Spleen (tissue), 11 donors: ENCODE data around the gene PCSK6. TPM values are rescaled to one million over a fixed set of nuclear protein-coding genes. Genes with fewer than 3 reads are reported as not detected.

Experiments
- DNase-seq: peaks from one replicate; pipeline ENCODE4 v3.0.0-alpha.2; 2020
- H3K27ac ChIP-seq, 8 donors: fragments of 200-600 bp; sonication (generic) in 7 of 8; 1 replicate in 4 of 8; 2 replicates in 4 of 8; pipeline versions ENCODE4 v1.5.0 to v1.8.0; 2016 to 2021; ENCODE audit warnings: inconsistent platforms in 4 of 8, mild to moderate bottlenecking in 4 of 8, moderate library complexity in 1 of 8
- H3K27me3 ChIP-seq, 7 donors: fragments of 200-600 bp; sonication (generic) in 6 of 7; replicated peaks in 1 of 7; 1 replicate in 4 of 7; 2 replicates in 3 of 7; pipeline versions ENCODE4 v1.5.0 to v1.8.0; 2016 to 2021; ENCODE audit warnings: inconsistent platforms in 3 of 7, mild to moderate bottlenecking in 1 of 7
- H3K36me3 ChIP-seq, 6 donors: fragments of 200-600 bp; sonication (generic) in 5 of 6; 1 replicate in 4 of 6; 2 replicates in 2 of 6; pipeline versions ENCODE4 v1.5.0 to v1.8.0; 2016 to 2021; ENCODE audit warnings: inconsistent platforms in 2 of 6
- H3K4me1 ChIP-seq, 6 donors: fragments of 200-600 bp; sonication (generic) in 5 of 6; 1 replicate in 3 of 6; 2 replicates in 3 of 6; pipeline versions ENCODE4 v1.5.0 to v1.8.0; 2016 to 2021; ENCODE audit warnings: inconsistent platforms in 3 of 6
- H3K4me3 ChIP-seq, 8 donors: fragments of 200-600 bp; sonication (generic) in 7 of 8; 1 replicate in 4 of 8; 2 replicates in 4 of 8; pipeline versions ENCODE4 v1.5.0 to v1.8.0; 2016 to 2021; ENCODE audit warnings: inconsistent platforms in 4 of 8, mild to moderate bottlenecking in 4 of 8, moderate library complexity in 2 of 8
- H3K9me3 ChIP-seq, 8 donors: fragments of 200-600 bp; sonication (generic) in 7 of 8; 1 replicate in 4 of 8; 2 replicates in 4 of 8; pipeline versions ENCODE4 v1.5.0 to v1.8.0; 2016 to 2021; ENCODE audit warnings: inconsistent platforms in 4 of 8
- POLR2A ChIP-seq, 3 donors: fragments of 450-650 bp; IDR thresholded peaks; one replicate each; pipeline ENCODE4 v1.5.1; 2017; ENCODE audit warnings: antibody characterized with exemption in 3 of 3, mild to moderate bottlenecking in 1 of 3
- POLR2AphosphoS5 ChIP-seq, 3 donors: sonication (generic); formaldehyde crosslinking; IDR thresholded peaks; one replicate each; pipeline ENCODE4 v1.5.1; 2017; ENCODE audit warnings: antibody characterized with exemption in 3 of 3
- WGBS, 5 donors: extraction: QIAGEN DNeasy Blood & Tissue Kit in 3 of 5; methylation state at CpG; one replicate each; pipeline versions ENCODE4 v1.1.5 to v1.1.7; 2013 to 2018; 5-methylcytosine and 5-hydroxymethylcytosine counted together
- intact Hi-C: fragments of 100-400 bp; cut with DNase I; formaldehyde crosslinking; loops from one replicate; pipeline ENCODE4 v1.15.0; 2023; ENCODE audit warnings: low total_unique reads
- polyA plus RNA-seq, 3 donors: library from polyadenylated mRNA; stranded (reverse); fragments of 200-250 nt; gene quantifications; one replicate each; pipeline ENCODE4 v1.2.1, GENCODE V29; 2013
- total RNA-seq, 7 donors: library from RNA; depleted of rRNA in 3 of 7; stranded (reverse); fragments of >200 nt in 3 of 7; fragmentation: NEBNext Ultra II Directional in 4 of 7; extraction: Animal tissue kit (Norgen Biotek cat#: 25700) in 4 of 7; gene quantifications; one replicate each; pipeline versions ENCODE4 v1.1.0 to v1.2.1, GENCODE V29; 2016 to 2021
- TF ChIP-seq, protein P1 (sequence below), 11 experiments: fragments of 200-600 bp in 7 of 11; fragments of 450-650 bp in 4 of 11; sonication (generic) in 4 of 11; IDR thresholded peaks in 8 of 11; conservative IDR thresholded peaks in 3 of 11; 1 replicate in 7 of 11; 2 replicates in 4 of 11; pipeline versions ENCODE4 v1.4.0 to v1.8.0; 2016 to 2021; ENCODE audit warnings: antibody characterized with exemption in 11 of 11, inconsistent platforms in 4 of 11, mild to moderate bottlenecking in 1 of 11
- donor health status: healthy with polysubstance abuse.
- donor health status: DM: no; HTN: no; CAD: no; lungs with moderate emphysema.
- donor health status: DM: no; HTN: no; CAD: no.
- donor health status: Bipolar disorder and iron deficiency.
- donor health status: healthy.
- donor health status: DM: no; HTN: no; CAD: no.
- donor health status: DM: yes; HTN: yes; CAD: no.

PCSK6 gene
- total and polyA plus RNA-seq, 10 donors, result 10.0 to 403 (median 252) TPM

DNA sequence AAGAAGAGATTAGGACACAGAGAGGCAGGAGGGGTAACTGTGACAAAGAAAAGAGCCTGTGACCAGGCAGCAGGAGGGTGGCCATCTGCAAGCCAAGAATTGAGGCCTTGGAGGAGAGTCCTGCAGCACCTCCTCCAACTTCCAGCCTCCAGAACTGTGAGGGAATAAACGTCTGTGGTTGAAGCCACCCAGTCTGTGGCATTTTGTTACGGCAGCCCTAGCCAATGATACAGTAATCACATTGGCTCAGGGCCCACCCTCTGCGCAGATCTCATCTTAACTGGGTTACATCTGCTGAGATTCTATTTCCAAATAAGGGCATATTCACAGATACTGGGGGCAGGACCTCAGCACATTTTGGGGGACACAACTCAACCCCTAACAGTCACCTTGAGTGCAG is 223.5 kb downstream of the PCSK6 start:
- Histone ChIP-seq H3K36me3 (peaks cover 0 to 30% (median 21%) of the 10 kb centered on the region in 6 donors), H3K4me1 (peaks cover 8 to 36% (median 18%) of the 10 kb centered on the region in 6 donors), H3K4me3 (no peak overlapping the region), H3K9me3 (no peaks in the 10 kb centered on the region), H3K27me3 (no peaks in the 10 kb centered on the region), H3K27ac (peak overlapping the region in 6 of 8 donors; percentile 32 to 70 (median 66))
- intact Hi-C loops, result loop anchor here (10.0 kb wide), 1 partner anchor 641 kb away; no protein-coding TSS in a partner anchor
- WGBS, 5 donors, result 56 to 84% (median 69%) methylated on average over 3 of the region's 3 CpGs
- DNase-seq, result no peak
- TF ChIP-seq, protein P1, sequence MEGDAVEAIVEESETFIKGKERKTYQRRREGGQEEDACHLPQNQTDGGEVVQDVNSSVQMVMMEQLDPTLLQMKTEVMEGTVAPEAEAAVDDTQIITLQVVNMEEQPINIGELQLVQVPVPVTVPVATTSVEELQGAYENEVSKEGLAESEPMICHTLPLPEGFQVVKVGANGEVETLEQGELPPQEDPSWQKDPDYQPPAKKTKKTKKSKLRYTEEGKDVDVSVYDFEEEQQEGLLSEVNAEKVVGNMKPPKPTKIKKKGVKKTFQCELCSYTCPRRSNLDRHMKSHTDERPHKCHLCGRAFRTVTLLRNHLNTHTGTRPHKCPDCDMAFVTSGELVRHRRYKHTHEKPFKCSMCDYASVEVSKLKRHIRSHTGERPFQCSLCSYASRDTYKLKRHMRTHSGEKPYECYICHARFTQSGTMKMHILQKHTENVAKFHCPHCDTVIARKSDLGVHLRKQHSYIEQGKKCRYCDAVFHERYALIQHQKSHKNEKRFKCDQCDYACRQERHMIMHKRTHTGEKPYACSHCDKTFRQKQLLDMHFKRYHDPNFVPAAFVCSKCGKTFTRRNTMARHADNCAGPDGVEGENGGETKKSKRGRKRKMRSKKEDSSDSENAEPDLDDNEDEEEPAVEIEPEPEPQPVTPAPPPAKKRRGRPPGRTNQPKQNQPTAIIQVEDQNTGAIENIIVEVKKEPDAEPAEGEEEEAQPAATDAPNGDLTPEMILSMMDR (IDR thresholded peaks at IDR 0.05 in 8 of 11, conservative IDR thresholded peaks at IDR 0.05 in 3 of 11), result no peak
- no peak for TF ChIP-seq POLR2A (IDR thresholded peaks at IDR 0.05)
- TF ChIP-seq POLR2AphosphoS5 (IDR thresholded peaks at IDR 0.05), result no peak

DNA sequence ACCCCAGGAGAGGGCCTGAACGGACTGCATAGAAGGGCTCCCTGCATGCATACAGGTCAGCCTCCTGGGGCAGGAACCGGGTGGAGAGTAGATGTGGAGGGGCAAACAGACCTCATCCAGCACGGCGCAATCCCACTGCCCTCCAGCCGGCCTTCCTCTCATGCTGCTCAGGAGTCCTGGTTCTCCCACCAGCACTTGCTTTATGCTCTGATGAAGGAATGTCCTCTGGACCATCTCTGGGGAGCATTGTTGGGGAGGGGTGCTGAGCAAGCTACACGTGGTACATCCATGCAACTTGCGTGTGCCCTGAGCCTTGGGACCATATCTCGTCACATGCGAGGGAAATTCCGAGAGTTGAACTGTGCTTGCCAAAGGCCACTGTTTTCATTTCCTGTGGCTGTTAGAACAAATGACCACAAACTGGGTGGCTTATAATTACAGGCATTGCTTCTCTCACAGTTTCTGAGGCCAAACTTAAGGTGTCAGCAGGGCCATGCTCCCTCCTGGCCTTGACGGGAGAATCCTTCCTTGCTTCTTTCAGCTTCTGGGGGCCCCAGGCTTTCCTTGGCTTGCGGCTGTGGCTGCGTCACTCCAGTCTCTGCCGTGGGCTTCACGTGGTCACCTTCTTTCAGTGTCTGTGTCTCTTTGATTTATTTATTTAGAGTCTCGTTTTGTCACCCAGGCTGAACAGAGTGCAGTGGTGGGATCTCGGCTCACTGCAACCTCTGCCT is 224.4 kb downstream of the PCSK6 start:
- peaks cover 8 to 36% (median 18%) of the 10 kb centered on the region in 6 donors for H3K4me1 ChIP-seq
- intact Hi-C loops, result loop anchor here (10.0 kb wide), 1 partner anchor 640 kb away; no protein-coding TSS in a partner anchor
- TF ChIP-seq POLR2A (IDR thresholded peaks at IDR 0.05) (no peak), POLR2AphosphoS5 (IDR thresholded peaks at IDR 0.05) (peak in 2 of 3 donors; percentile 42 to 66)
- TF ChIP-seq, protein P1 (IDR thresholded peaks at IDR 0.05 in 8 of 11, conservative IDR thresholded peaks at IDR 0.05 in 3 of 11), result no peak

DNA sequence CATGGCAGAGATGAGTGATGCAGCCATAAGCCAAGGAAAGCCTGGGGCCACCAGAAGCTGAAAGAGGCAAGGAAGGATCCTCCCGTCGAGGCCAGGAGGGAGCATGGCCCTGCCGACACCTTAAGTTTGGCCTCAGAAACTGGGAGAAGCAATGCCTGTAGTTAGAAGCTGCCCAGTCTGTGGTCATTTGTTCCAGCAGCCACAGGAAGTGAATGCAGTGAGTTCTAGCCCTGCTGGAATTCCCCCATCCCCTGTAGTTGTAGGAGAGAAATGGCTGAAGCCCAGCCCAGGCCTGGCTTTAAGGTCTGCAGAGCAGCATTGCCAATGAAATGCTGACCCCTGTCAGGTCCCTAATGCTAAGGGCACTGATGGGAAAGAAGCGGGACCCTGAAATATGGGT is 225.5 kb downstream of the PCSK6 start:
- Histone ChIP-seq H3K27ac (peak overlapping the region in 7 of 8 donors; percentile 23 to 70 (median 56)), H3K36me3 (peaks cover 0 to 10% (median 2%) of the 10 kb centered on the region in 6 donors), H3K27me3 (no peaks in the 10 kb centered on the region), H3K4me1 (peaks cover 8 to 36% (median 18%) of the 10 kb centered on the region in 6 donors), H3K4me3 (no peak overlapping the region), H3K9me3 (no peaks in the 10 kb centered on the region)
- DNase-seq, result no peak
- intact Hi-C loops, result loop anchor here (10.0 kb wide), 1 partner anchor 639 kb away; no protein-coding TSS in a partner anchor
- WGBS, 5 donors, result 81 to 96% (median 87%) methylated on average over 3 to 4 of the region's 4 CpGs
- TF ChIP-seq, protein P1 (IDR thresholded peaks at IDR 0.05 in 8 of 11, conservative IDR thresholded peaks at IDR 0.05 in 3 of 11), result no peak
- TF ChIP-seq POLR2A (IDR thresholded peaks at IDR 0.05) (no peak), POLR2AphosphoS5 (IDR thresholded peaks at IDR 0.05) (no peak)

More for the DNA sequence above, 224.4 kb downstream of the PCSK6 start:
- peak overlapping the region in 7 of 8 donors; percentile 56 to 70 (median 67) for H3K27ac ChIP-seq
- DNase-seq, result peak; percentile 62
- no peaks in the 10 kb centered on the region for H3K9me3 ChIP-seq
- H3K4me3 ChIP-seq, result no peak overlapping the region
- no peaks in the 10 kb centered on the region for H3K27me3 ChIP-seq
- H3K36me3 ChIP-seq, result peaks cover 0 to 20% (median 11%) of the 10 kb centered on the region in 6 donors
- WGBS, 5 donors, result 67 to 78% (median 75%) methylated on average over 13 to 17 of the region's 17 CpGs

DNA sequence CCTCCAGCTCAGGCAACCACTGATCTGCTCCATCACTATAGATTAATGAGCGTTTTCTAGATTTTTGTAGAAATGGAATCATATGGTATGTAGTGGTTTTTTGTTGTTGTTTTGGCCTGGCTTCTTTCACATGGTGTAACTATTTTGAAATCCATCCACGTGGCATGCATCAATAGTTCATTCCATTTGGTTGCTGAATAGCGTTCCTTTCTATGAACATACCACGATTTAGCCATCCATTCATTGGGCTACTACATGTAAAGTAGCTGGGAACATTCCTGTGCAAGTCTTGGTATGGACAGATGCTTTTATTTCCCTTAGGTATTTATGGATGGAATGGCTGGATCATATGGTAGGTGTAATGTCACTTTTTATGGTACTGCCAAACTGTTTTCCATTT is 227.0 kb downstream of the PCSK6 start:
- Histone ChIP-seq H3K36me3 (no peaks in the 10 kb centered on the region), H3K4me3 (no peak overlapping the region), H3K27me3 (no peaks in the 10 kb centered on the region), H3K4me1 (peaks cover 11 to 45% (median 28%) of the 10 kb centered on the region in 6 donors), H3K27ac (no peak overlapping the region), H3K9me3 (no peaks in the 10 kb centered on the region)
- 77 to 95% (median 85%) methylated on average over 4 of the region's 4 CpGs for WGBS, 5 donors
- TF ChIP-seq, protein P1 (IDR thresholded peaks at IDR 0.05 in 8 of 11, conservative IDR thresholded peaks at IDR 0.05 in 3 of 11), result no peak
- no peak for TF ChIP-seq POLR2A (IDR thresholded peaks at IDR 0.05)
- no peak for TF ChIP-seq POLR2AphosphoS5 (IDR thresholded peaks at IDR 0.05)
- intact Hi-C loops, result loop anchor here (10.0 kb wide), 1 partner anchor 638 kb away; no protein-coding TSS in a partner anchor
- no peak for DNase-seq
